ENCODE measurements around the gene LRRC37A3.
"Not testable (repeated sequence)": the region's sequence is repeated elsewhere in the genome, so short reads cannot be mapped to it uniquely, and the experiment has no call there.

LRRC37A3 gene

DNA sequence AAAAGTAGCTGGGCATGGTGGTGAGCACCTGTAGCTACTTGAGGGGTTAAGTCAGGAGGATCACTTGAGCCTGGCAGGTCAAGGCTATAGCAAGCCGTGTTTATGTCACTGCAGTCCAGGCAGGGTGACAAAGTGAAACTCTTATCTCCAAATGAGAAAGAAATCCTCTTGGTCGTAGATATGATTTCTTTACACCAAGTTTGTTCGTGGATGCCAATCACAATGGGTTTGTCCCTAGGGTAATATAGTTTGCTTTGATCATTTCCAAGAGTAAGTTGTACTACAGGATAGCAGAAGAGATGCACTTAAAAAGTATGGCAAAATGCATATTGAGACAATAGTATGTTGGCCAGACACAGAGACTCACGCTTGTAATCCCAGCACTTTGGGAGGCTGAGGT, 6.0 kb upstream of the LRRC37A3 start:
- DNase-seq: not testable (repeated sequence)

DNA sequence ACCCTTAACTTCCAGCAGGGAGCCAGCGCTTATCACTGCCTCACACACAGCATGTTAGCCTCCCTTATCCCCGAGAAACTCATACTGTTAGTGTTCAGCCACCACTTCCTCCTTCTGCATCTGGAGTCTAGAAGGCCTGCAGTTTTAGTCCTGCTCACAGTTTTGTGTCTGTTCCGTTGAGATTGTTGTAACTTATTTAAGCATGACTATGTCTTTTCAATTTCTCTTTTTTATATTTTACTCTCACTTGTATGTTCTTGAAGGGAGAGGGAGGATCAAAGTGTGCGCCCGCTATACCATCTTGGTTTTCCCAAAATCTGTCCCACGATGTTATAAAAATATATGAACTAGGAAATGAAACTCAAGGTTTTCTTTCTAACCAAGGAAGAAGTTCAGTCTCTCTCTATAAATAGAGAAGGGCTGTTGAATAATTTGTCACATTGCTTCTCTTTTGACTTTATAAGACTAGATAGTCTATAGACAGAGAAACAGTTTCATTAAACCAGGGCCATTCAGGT, 3.8 kb upstream of the LRRC37A3 start:
- DNase-seq: not testable (repeated sequence)

- DNase-seq: no peak
Measured at GRCh38 chr17:64920419-64921172, 1.3 kb upstream of the LRRC37A3 start.

DNA sequence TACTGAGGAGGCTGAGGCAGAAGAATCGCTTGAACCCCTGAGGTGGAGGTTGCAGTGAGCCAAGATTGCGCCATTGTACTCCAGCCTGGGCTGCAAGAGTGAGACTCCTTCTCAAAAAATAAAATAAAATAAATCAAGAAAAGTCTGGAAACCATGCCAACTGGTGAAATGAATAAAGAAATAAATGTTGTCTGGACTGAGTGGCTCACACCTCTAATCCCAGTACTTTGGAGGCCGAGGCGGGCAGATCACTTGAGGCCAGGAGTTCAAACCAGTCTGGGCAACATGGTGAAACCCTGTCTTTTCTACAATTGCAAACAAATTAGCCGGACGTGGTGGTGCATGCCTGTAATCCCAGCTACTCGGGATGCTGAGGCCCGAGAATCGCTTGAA, 744 bp upstream of the LRRC37A3 start:
- peak; percentile 17 for DNase-seq

DNA sequence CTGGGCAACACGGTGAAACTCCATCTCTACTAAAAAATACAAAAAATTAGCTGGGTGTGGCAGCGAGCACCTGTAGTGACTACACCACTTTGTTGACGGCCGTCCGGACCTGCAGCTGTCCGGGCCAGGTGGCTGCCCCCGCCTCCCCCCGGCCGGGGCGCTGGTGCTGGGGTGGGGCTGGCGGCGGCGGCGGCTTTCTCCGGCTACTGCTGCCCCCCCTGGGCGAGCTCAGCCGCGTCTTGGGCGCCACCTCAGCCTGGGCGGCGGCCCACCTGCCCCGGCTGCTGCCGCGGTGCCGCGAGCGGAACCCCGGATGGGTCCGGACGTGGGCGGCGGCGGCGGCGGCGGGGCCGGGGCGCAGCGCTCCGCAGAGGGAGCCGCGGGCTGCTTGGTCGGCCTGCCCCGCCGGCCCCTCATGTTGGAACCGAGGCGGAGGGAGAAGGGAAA, 413 bp downstream of the LRRC37A3 start:
- DNase-seq: not testable (repeated sequence)

DNA sequence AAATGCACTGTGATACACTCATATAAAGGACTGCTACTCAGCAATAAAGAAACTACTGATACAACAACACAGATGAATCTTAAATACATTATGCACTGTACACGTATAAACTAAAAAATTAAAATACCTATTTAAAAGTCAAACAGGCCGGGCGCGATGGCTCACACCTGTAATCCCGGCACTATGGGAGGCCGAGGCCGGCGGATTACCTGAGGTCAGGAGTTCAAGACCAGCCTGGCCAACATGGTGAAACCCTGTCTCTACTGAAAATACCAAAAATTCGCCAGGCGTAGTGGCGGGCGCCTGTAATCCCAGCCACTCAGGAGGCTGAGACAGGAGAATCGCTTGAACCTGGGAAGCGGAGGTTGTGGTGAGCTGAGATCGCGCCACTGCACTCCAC, 1.7 kb downstream of the LRRC37A3 start:
- not testable (repeated sequence) for DNase-seq

- not testable (repeated sequence) for DNase-seq
Measured at GRCh38 chr17:64915244-64915643, 4.0 kb downstream of the LRRC37A3 start.

GRCh38 chr17:64910191-64910514, 9.1 kb downstream of the LRRC37A3 start:
- not testable (repeated sequence) for DNase-seq

- not testable (repeated sequence) for DNase-seq
Measured at GRCh38 chr17:64909511-64910190, 9.6 kb downstream of the LRRC37A3 start.

GRCh38 chr17:64904069-64904468, 15.2 kb downstream of the LRRC37A3 start:
- not testable (repeated sequence) for DNase-seq

GRCh38 chr17:64897136-64897535, 22.1 kb downstream of the LRRC37A3 start:
- DNase-seq: not testable (repeated sequence)

DNA sequence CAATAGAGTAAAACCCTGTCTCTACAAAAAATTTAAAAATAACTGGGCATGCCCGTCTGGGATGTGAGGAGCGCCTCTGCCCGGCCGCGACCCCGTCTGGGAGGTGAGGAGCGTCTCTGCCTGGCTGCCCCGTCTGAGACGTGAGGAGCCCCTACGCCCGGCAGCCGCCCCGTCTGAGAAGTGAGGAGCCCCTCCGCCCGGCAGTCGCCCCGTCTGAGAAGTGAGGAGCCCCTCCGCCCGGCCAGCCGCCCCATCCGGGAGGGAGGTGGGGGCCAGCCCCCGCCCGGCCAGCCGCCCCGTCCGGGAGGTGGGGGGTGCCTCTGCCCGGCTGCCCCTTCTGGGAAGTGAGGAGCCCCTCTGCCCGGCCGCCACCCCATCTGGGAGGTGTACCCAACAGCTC, 45.1 kb downstream of the LRRC37A3 start:
- not testable (repeated sequence) for DNase-seq

GRCh38 chr17:64847504-64848466, 71.5 kb downstream of the LRRC37A3 start:
- not testable (repeated sequence) for DNase-seq

GRCh38 chr17:64846892-64847291, 72.4 kb downstream of the LRRC37A3 start:
- not testable (repeated sequence) for DNase-seq

GRCh38 chr17:64843918-64844317, 75.4 kb downstream of the LRRC37A3 start:
- not testable (repeated sequence) for DNase-seq

DNA sequence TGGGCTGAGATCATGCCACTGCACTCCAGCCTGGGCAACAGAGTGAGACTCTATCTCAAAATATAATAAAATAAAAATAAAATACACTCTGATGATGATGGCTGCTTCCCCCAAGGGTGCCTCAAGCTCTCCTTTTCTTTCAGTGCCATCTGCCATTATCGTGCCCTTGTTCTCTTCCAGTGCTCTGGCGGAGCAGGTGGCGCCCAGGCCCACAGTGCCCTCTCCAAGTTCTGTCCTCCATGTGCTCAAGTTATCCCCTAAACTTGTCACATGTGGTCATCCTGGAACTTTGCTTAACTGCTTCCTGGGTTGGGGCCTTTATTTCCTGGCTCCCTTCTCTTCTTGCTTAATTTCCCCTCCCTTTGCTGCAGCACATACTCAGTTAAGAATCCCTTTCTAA, 76.4 kb downstream of the LRRC37A3 start:
- DNase-seq: not testable (repeated sequence)

DNA sequence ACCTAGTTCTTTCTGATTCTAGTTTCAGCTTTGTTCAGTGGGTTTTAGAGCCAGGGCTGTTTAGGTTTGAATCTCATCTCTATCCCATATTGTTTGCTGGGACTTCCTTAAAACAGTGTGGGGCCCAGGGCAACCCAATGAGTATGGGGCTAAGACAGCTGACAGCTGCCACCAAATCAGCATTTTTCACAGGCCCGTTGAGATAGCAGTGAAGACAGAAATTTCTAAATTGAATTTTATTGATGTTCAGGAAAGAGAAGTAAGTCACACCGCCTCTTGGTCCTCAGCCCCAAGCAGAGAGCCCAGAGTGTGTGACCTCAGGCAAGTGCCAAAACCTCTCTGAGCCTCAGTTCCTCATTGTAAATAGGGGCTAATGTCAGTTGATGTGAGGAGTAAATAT, 78.3 kb downstream of the LRRC37A3 start:
- DNase-seq: not testable (repeated sequence)

DNA sequence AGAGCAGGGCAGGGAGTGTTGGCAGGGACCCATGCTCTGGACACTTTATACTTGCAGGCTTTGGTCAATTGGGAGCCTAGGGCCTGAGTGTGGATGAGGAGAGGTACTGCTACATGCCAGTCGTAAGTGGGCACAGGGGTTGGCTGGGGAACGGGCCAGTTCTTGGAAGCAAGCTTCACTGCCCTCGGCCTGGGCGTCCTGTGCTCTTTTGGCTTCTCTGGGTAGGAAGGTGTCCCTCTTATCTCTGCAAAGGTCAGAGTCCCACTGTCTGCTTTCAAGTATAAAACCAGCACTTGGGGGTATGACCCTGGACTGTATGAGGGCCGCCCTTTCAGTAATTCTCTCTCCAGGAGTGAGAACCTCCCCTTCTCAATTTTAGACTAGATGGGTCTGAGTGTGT, 80.8 kb downstream of the LRRC37A3 start:
- DNase-seq: not testable (repeated sequence)

GRCh38 chr17:64837018-64837761, 82.1 kb downstream of the LRRC37A3 start:
- peak; percentile 25 for DNase-seq

GRCh38 chr17:64836623-64837017, 82.7 kb downstream of the LRRC37A3 start:
- DNase-seq: not testable (repeated sequence)

- not testable (repeated sequence) for DNase-seq
Measured at GRCh38 chr17:64834060-64834459, 85.2 kb downstream of the LRRC37A3 start.

DNA sequence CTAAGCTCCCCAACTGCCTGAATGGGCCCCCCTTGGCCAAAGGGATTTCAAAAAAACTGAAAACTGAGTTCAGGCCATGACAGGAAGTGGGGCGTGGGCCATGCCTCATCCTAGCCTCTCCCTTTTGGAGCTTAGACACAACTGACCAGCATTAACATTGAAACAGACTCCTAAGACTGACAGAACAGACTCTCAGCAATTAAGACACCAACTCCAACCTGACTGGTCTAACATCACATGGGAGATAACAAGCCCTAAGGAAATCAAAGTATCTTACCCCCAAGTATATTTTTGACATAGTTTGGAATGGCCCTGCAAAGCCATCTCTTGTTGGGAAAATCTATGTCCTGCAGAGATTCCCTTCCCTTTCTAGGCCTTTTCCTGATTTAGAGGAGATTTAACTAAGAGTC, 88.6 kb downstream of the LRRC37A3 start:
- DNase-seq: not testable (repeated sequence)
